GM23248 (cell line): ENCODE data around the gene AJM1. TPM values are rescaled to one million over a fixed set of nuclear protein-coding genes. Genes with fewer than 3 reads are reported as not detected.
"Not testable (repeated sequence)": the region's sequence is repeated elsewhere in the genome, so short reads cannot be mapped to it uniquely, and the experiment has no call there.

ENCODE experiments used
- DNase-seq: peaks from one replicate; pipeline ENCODE4 v3.0.0-alpha.2; 2015
- H2AFZ ChIP-seq: fragments of 200-600 bp; sonication (generic); 2 replicates; pipeline ENCODE4 v1.6.1; 2016; ENCODE audit warnings: antibody characterized with exemption
- H3F3A ChIP-seq: fragments of 200-600 bp; sonication (generic); 2 replicates; pipeline ENCODE4 v1.6.1; 2016; ENCODE audit warnings: mild to moderate bottlenecking, antibody characterized with exemption, mixed run types; ENCODE audit not compliant: insufficient read depth
- H3K27ac ChIP-seq: fragments of 200-600 bp; sonication (generic); 2 replicates; pipeline ENCODE4 v1.5.1; 2016; ENCODE audit warnings: mild to moderate bottlenecking
- H3K27me3 ChIP-seq: fragments of 200-600 bp; sonication (generic); replicated peaks from 2 replicates; pipeline ENCODE4 v1.6.1; 2016; ENCODE audit warnings: mild to moderate bottlenecking; ENCODE audit not compliant: insufficient read depth
- H3K36me3 ChIP-seq: fragments of 200-600 bp; sonication (generic); 2 replicates; pipeline ENCODE4 v1.6.1; 2016; ENCODE audit warnings: low read depth, mild to moderate bottlenecking
- H3K4me1 ChIP-seq: fragments of 200-600 bp; sonication (generic); 2 replicates; pipeline ENCODE4 v1.6.1; 2016; ENCODE audit warnings: mild to moderate bottlenecking; ENCODE audit not compliant: insufficient read depth
- H3K4me2 ChIP-seq: fragments of 200-600 bp; sonication (generic); one replicate; pipeline ENCODE4 v1.6.1; 2016; ENCODE audit warnings: mild to moderate bottlenecking; ENCODE audit not compliant: unreplicated experiment
- H3K4me3 ChIP-seq: fragments of 200-600 bp; sonication (generic); 2 replicates; pipeline ENCODE4 v1.5.1; 2016; ENCODE audit warnings: mild to moderate bottlenecking
- H3K79me2 ChIP-seq: fragments of 200-600 bp; sonication (generic); 2 replicates; pipeline ENCODE4 v1.6.1; 2016; ENCODE audit warnings: mild to moderate bottlenecking; ENCODE audit not compliant: insufficient read depth
- H3K9ac ChIP-seq: fragments of 200-600 bp; sonication (generic); 2 replicates; pipeline ENCODE4 v1.6.1; 2016; ENCODE audit warnings: mild to moderate bottlenecking
- H3K9me2 ChIP-seq: fragments of 200-600 bp; sonication (generic); 2 replicates; pipeline ENCODE4 v1.6.1; 2016; ENCODE audit warnings: mixed run types, mild to moderate bottlenecking, moderate library complexity; ENCODE audit not compliant: insufficient read depth
- H3K9me3 ChIP-seq: fragments of 200-600 bp; sonication (generic); one replicate; pipeline ENCODE4 v1.6.1; 2017; ENCODE audit warnings: low read depth
- H4K20me1 ChIP-seq: fragments of 200-600 bp; sonication (generic); 2 replicates; pipeline ENCODE4 v1.6.0; 2016; ENCODE audit not compliant: insufficient read depth
- EZH2 ChIP-seq: fragments of 200-600 bp; sonication (generic); IDR thresholded peaks from 2 replicates; pipeline ENCODE4 v1.6.1; 2018; ENCODE audit warnings: antibody characterized with exemption, mild to moderate bottlenecking; ENCODE audit not compliant: insufficient read depth, poor library complexity, severe bottlenecking
- EZH2phosphoT487 ChIP-seq: fragments of 200-600 bp; sonication (generic); IDR thresholded peaks from 2 replicates; pipeline ENCODE4 v1.6.1; 2018; ENCODE audit warnings: antibody characterized with exemption, moderate library complexity, mild to moderate bottlenecking, low read depth; ENCODE audit not compliant: insufficient read depth
- WGBS, 2 experiments: methylation state at CpG; one replicate each; pipeline ENCODE4 v1.1.6; 2015 to 2017; ENCODE audit warnings: low lambda C conversion rate in 2 of 2, low coverage in 1 of 2; ENCODE audit errors: missing lambda C conversion rate in 2 of 2; 5-methylcytosine and 5-hydroxymethylcytosine counted together
- in situ Hi-C: fragments of 300-500 bp; cut with MboI; formaldehyde crosslinking; loops from 2 replicates; pipeline ENCODE4 v1.15.0; 2020
- polyA plus RNA-seq: library from polyadenylated mRNA; unstranded; fragments of >200 nt; fragmentation: Nextera tagmentation; extraction: Ambion mirVana; gene quantifications from 2 replicates; pipeline ENCODE4 v1.2.1, GENCODE V29; 2016
- total RNA-seq: library from RNA; depleted of rRNA; stranded (reverse); fragments of >200 nt; shearing (Covaris generic); gene quantifications from 2 replicates; pipeline ENCODE4 v1.2.3, GENCODE V29; 2014

The AJM1 gene
- total and polyA plus RNA-seq, 2 experiments from 2014 or later = 1.1 to 1.4 TPM

DNA sequence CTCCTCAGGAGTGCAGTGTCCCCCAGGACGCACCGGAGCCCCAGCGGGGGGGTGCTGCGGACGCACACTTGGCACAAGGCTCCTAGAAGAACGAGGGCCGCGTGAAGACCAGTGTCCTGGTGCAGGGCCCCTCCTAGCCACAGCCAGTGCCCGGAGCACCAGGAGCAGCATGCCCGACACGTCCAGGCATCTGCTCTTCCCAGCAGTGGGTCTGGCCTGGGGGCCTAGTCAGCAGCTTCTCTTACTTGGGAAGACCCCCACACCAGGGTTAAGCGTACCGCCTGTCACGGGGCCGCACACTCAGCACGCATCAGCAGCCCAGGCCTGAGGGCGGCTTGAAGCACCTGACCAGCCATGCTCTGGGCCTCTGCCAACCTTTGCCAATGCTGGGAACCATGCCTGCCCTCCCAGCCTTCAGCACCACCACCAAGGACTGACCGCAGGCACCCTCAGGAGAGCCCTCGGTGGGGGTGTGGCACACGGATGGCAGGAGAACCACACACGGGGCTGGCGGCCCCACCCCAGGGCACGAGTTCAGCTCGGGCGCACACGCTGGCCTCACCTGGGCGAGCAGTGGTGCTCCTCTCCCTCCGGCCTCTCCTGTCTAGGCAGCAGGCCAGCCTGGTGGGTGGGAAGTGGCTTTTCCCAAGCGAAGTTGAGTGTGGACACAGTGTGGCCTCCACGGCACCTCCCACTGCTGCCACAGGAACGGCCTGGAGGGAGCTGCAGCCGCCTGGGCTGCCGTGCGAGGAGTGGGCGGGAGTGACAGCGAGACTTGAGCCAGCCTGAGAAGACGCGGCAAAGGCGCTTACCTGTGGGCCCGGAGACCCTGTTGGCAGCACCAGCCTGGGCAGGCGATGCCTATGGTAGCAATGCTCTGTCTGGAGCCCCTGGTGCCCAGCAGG lies 12.0 kb upstream of the AJM1 start:
- H3K9me3 ChIP-seq = no peaks in the 10 kb centered on the region
- no peaks in the 10 kb centered on the region for H3K79me2 ChIP-seq
- no peak overlapping the region for H3K4me3 ChIP-seq
- in situ Hi-C loops = no loop called here
- DNase-seq = no peak
- TF ChIP-seq EZH2phosphoT487 (no peak), EZH2 (no peak)
- no peak overlapping the region for H2AFZ ChIP-seq
- no peak overlapping the region for H3K4me2 ChIP-seq
- H3K27me3 ChIP-seq = no peaks in the 10 kb centered on the region
- no peaks in the 10 kb centered on the region for H3K9me2 ChIP-seq
- WGBS, 2 experiments = 91 to 95% methylated on average over 41 of the region's 41 CpGs
- H3K27ac ChIP-seq = no peak overlapping the region
- no peak overlapping the region for H3K9ac ChIP-seq
- no peaks in the 10 kb centered on the region for H3F3A ChIP-seq
- no peaks in the 10 kb centered on the region for H3K4me1 ChIP-seq
- no peaks in the 10 kb centered on the region for H3K36me3 ChIP-seq
- H4K20me1 ChIP-seq = no peaks in the 10 kb centered on the region

DNA sequence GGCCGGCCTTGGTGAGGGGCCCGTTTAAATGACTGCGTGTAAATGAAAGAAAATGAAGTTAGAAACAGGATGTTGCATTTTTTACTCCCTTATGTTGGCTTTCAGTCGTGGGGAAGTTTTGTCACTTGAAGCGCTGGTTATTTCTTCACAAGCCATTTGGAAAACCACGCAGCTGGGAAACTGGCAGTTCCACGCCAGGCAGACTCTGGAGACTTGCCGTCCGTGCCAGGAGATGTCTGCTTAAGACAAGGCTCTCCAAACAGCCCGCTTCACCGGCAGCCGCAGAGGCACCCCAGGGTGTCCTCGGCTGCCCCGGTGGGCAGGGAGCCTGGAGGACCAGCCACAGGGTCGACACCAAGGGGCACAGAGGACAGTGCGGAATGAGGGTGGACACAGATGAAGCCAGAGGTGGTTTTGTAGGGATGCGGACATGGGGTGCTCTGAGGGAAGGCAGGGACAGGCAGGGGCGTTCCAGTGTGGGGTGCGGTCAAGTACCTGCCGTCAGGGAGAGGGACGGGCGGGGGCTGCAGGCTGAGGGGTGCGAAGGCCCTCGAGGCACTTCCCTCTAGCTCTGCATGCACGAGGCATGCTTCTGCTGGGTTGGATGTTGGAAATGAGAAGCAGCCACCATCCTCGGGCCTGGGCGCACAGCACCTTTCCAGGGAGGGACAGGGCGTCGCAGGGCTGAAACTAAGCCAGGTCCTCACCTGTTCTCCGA lies 11.1 kb upstream of the AJM1 start:
- TF ChIP-seq EZH2phosphoT487 (no peak), EZH2 (no peak)
- H3K36me3 ChIP-seq = no peaks in the 10 kb centered on the region

GRCh38 chr9:136831720-136832104 lies 10.6 kb upstream of the AJM1 start:
- Histone ChIP-seq H3F3A (no peaks in the 10 kb centered on the region), H3K36me3 (no peaks in the 10 kb centered on the region), H3K79me2 (no peaks in the 10 kb centered on the region), H3K9me2 (no peaks in the 10 kb centered on the region), H3K9ac (no peak overlapping the region), H2AFZ (no peak overlapping the region), H3K4me3 (no peak overlapping the region), H3K27ac (no peak overlapping the region), H3K27me3 (no peaks in the 10 kb centered on the region), H3K4me1 (no peaks in the 10 kb centered on the region), H3K9me3 (no peaks in the 10 kb centered on the region), H3K4me2 (no peak overlapping the region), H4K20me1 (no peaks in the 10 kb centered on the region)
- TF ChIP-seq EZH2 (no peak), EZH2phosphoT487 (no peak)
- 87 to 92% methylated on average over 23 of the region's 23 CpGs for WGBS, 2 experiments
- no peak for DNase-seq
- in situ Hi-C loops = no loop called here

More for the DNA sequence above, 11.1 kb upstream of the AJM1 start:
- Histone ChIP-seq H3K4me3 (no peak overlapping the region), H3K27ac (no peak overlapping the region), H3F3A (no peaks in the 10 kb centered on the region), H3K4me1 (no peaks in the 10 kb centered on the region), H3K27me3 (no peaks in the 10 kb centered on the region), H2AFZ (no peak overlapping the region), H3K4me2 (no peak overlapping the region), H3K9me2 (no peaks in the 10 kb centered on the region), H4K20me1 (no peaks in the 10 kb centered on the region), H3K79me2 (no peaks in the 10 kb centered on the region), H3K9ac (no peak overlapping the region), H3K9me3 (no peaks in the 10 kb centered on the region)
- in situ Hi-C loops = no loop called here
- whole genome bisulfite sequencing, 2 experiments = 90 to 93% methylated on average over 24 to 30 of the region's 30 CpGs
- no peak for DNase-seq

DNA sequence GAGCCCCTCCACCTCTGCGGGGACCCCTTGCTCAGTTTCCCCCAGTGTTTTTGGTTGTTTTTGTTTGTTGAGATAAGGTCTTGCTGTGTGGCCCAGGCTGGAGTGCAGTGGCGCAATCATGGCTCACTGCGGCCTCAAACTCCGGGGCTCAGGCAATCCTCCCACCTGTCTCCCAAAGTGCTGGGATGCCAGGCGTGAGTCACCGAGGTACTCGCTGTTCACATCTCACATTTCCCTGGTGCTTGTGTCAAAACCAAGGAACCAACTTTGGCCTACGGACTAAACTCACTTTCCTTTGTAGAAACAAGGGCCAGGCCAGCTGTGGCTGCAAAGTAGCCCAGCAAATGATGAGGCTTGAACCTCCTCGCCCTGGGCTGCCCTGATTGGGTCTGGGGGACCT lies 9.7 kb upstream of the AJM1 start:
- no peaks in the 10 kb centered on the region for H3K36me3 ChIP-seq
- H3K4me1 ChIP-seq = no peaks in the 10 kb centered on the region
- no peaks in the 10 kb centered on the region for H3K9me2 ChIP-seq
- DNase-seq = no peak
- no peaks in the 10 kb centered on the region for H3K9me3 ChIP-seq
- no peak overlapping the region for H3K9ac ChIP-seq
- no peak overlapping the region for H2AFZ ChIP-seq
- no peaks in the 10 kb centered on the region for H3F3A ChIP-seq
- H4K20me1 ChIP-seq = no peaks in the 10 kb centered on the region
- no peaks in the 10 kb centered on the region for H3K27me3 ChIP-seq
- 73 to 76% methylated on average over 9 of the region's 9 CpGs for WGBS, 2 experiments
- H3K4me3 ChIP-seq = no peak overlapping the region
- TF ChIP-seq EZH2phosphoT487 = no peak
- TF ChIP-seq EZH2 = no peak
- in situ Hi-C loops = no loop called here
- no peak overlapping the region for H3K4me2 ChIP-seq
- no peaks in the 10 kb centered on the region for H3K79me2 ChIP-seq
- no peak overlapping the region for H3K27ac ChIP-seq

GRCh38 chr9:136833381-136834048 lies 8.8 kb upstream of the AJM1 start:
- H3K79me2 ChIP-seq, H3K9ac ChIP-seq, H3K9me2 ChIP-seq, DNase-seq, H3K4me3 ChIP-seq, in situ Hi-C loops, H3F3A ChIP-seq, H3K27me3 ChIP-seq, H3K4me2 ChIP-seq, H4K20me1 ChIP-seq, H3K9me3 ChIP-seq, H3K4me1 ChIP-seq, H3K27ac ChIP-seq, H2AFZ ChIP-seq, H3K36me3 ChIP-seq: not testable (repeated sequence)
- WGBS, 2 experiments = 85 to 90% methylated on average over 12 to 15 of the region's 16 CpGs
